Astrocyte (in vitro differentiated cells and primary cell): Measurements from ENCODE around the gene COL27A1. TPM values are rescaled to one million over a fixed set of nuclear protein-coding genes. Genes with fewer than 3 reads are reported as not detected.

ENCODE experiments used
- DNase-seq: peaks from one replicate; pipeline ENCODE4 v3.0.0-alpha.2; 2010; ENCODE audit warnings: low read depth
- FAIRE-seq: peaks from 2 replicates; lab custom pipeline; 2011; peaks lifted over from hg19 to GRCh38; lab: Jason Lieb, UNC
- H2AFZ ChIP-seq: 2 replicates; pipeline ENCODE4 v1.6.0; 2012; ENCODE audit warnings: low read depth, low read length, inconsistent platforms
- H3K27ac ChIP-seq: 2 replicates; pipeline ENCODE4 v1.5.1; 2011; ENCODE audit warnings: low read depth, low read length, inconsistent platforms
- H3K27me3 ChIP-seq: 2 replicates; pipeline ENCODE4 v1.6.0; 2011; ENCODE audit warnings: low read length, inconsistent platforms; ENCODE audit not compliant: insufficient read depth
- H3K36me3 ChIP-seq: 2 replicates; pipeline ENCODE4 v1.5.1; 2011; ENCODE audit warnings: low read length, inconsistent platforms; ENCODE audit not compliant: insufficient read depth
- H3K4me1 ChIP-seq: 2 replicates; pipeline ENCODE4 v1.5.1; 2011; ENCODE audit warnings: low read length, inconsistent platforms; ENCODE audit not compliant: insufficient read depth
- H3K4me2 ChIP-seq: 2 replicates; pipeline ENCODE4 v1.6.0; 2012; ENCODE audit warnings: low read length, inconsistent platforms
- H3K4me3 ChIP-seq: 2 replicates; pipeline ENCODE4 v1.5.1; 2011; ENCODE audit warnings: low read depth, mild to moderate bottlenecking, low read length, inconsistent platforms; ENCODE audit not compliant: insufficient read depth
- H3K79me2 ChIP-seq: 2 replicates; pipeline ENCODE4 v1.6.0; 2012; ENCODE audit warnings: mild to moderate bottlenecking, low read length, inconsistent platforms; ENCODE audit not compliant: insufficient read depth
- H3K9ac ChIP-seq: 2 replicates; pipeline ENCODE4 v1.6.0; 2012; ENCODE audit warnings: mild to moderate bottlenecking, low read length, inconsistent platforms
- H3K9me3 ChIP-seq: 2 replicates; pipeline ENCODE4 v1.5.1; 2012; ENCODE audit warnings: low read depth, mild to moderate bottlenecking, low read length, inconsistent platforms; ENCODE audit not compliant: insufficient read depth
- H4K20me1 ChIP-seq: 2 replicates; pipeline ENCODE4 v1.6.0; 2012; ENCODE audit warnings: low read length, inconsistent platforms; ENCODE audit not compliant: insufficient read depth
- H3K27ac Mint-ChIP-seq: one replicate; pipeline ENCODE4 v1.8.0; 2021; ENCODE audit warnings: mild to moderate bottlenecking, mixed read lengths; ENCODE audit not compliant: unreplicated experiment
- H3K27me3 Mint-ChIP-seq: one replicate; pipeline ENCODE4 v1.8.0; 2021; ENCODE audit warnings: low read depth, mixed read lengths; ENCODE audit not compliant: unreplicated experiment
- H3K36me3 Mint-ChIP-seq: one replicate; pipeline ENCODE4 v1.8.0; 2021; ENCODE audit warnings: low read depth, mixed read lengths; ENCODE audit not compliant: unreplicated experiment
- H3K4me1 Mint-ChIP-seq: one replicate; pipeline ENCODE4 v1.8.0; 2021; ENCODE audit warnings: low read depth, mixed read lengths; ENCODE audit not compliant: unreplicated experiment
- H3K4me3 Mint-ChIP-seq: one replicate; pipeline ENCODE4 v1.8.0; 2021; ENCODE audit warnings: mild to moderate bottlenecking, moderate library complexity, mixed read lengths; ENCODE audit not compliant: unreplicated experiment
- H3K9me3 Mint-ChIP-seq: one replicate; pipeline ENCODE4 v1.8.0; 2021; ENCODE audit warnings: mild to moderate bottlenecking, mixed read lengths; ENCODE audit not compliant: unreplicated experiment
- EZH2 ChIP-seq: IDR thresholded peaks from 2 replicates; pipeline ENCODE4 v1.6.1; 2012; ENCODE audit warnings: mild to moderate bottlenecking, low read length, inconsistent platforms; ENCODE audit not compliant: insufficient read depth
- total RNA-seq: library from RNA; stranded (reverse); gene quantifications from 2 replicates; pipeline ENCODE4 v1.2.1, GENCODE V29; 2021
- TF ChIP-seq, protein P1 (sequence below): IDR thresholded peaks from 2 replicates; pipeline ENCODE4 v1.5.1; 2011; ENCODE audit warnings: low read depth, mild to moderate bottlenecking, inconsistent platforms, low read length, moderate library complexity; ENCODE audit not compliant: insufficient read depth

The COL27A1 gene
- total RNA-seq, 1 donor from 2014 or later: 31.2 TPM

DNA sequence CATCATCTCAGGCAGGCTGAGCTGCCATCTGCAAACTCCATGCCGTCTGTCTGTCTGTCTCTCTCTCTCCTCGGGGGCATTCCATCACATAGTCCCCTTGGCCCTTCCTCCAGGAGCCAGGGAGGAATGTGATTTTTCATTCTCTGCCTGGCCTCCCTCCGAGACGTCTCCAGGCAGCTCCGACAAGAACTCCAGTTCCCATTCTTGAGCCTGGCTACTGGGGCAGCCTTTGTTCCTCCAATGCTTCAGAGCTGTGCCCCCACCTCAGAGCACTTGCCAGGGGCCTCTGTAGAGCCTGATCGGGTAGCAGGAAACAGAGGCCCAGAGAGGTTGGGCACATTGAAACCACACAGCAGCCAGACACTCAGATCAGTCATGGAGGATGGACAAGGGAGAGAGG is 74.0 kb downstream of the COL27A1 start:
- Mint-ChIP-seq H3K27me3 (peaks cover 2% of the 10 kb centered on the region), H3K4me3 (no peak overlapping the region), H3K4me1 (peaks cover 35% of the 10 kb centered on the region), H3K27ac (peak overlapping the region; percentile 58), H3K9me3 (no peaks in the 10 kb centered on the region), H3K36me3 (peaks cover 25% of the 10 kb centered on the region)
- Histone ChIP-seq H3K4me2 (no peak overlapping the region), H3K9ac (no peak overlapping the region), H3K79me2 (no peaks in the 10 kb centered on the region), H3K4me3 (no peak overlapping the region), H3K4me1 (peaks cover 29% of the 10 kb centered on the region), H3K27me3 (no peaks in the 10 kb centered on the region), H3K36me3 (no peaks in the 10 kb centered on the region), H4K20me1 (no peaks in the 10 kb centered on the region), H3K27ac (no peak overlapping the region), H3K9me3 (no peaks in the 10 kb centered on the region), H2AFZ (no peak overlapping the region)
- no peak for TF ChIP-seq EZH2
- TF ChIP-seq, protein P1, sequence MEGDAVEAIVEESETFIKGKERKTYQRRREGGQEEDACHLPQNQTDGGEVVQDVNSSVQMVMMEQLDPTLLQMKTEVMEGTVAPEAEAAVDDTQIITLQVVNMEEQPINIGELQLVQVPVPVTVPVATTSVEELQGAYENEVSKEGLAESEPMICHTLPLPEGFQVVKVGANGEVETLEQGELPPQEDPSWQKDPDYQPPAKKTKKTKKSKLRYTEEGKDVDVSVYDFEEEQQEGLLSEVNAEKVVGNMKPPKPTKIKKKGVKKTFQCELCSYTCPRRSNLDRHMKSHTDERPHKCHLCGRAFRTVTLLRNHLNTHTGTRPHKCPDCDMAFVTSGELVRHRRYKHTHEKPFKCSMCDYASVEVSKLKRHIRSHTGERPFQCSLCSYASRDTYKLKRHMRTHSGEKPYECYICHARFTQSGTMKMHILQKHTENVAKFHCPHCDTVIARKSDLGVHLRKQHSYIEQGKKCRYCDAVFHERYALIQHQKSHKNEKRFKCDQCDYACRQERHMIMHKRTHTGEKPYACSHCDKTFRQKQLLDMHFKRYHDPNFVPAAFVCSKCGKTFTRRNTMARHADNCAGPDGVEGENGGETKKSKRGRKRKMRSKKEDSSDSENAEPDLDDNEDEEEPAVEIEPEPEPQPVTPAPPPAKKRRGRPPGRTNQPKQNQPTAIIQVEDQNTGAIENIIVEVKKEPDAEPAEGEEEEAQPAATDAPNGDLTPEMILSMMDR: no peak
- FAIRE-seq: no peak
- DNase-seq: no peak

DNA sequence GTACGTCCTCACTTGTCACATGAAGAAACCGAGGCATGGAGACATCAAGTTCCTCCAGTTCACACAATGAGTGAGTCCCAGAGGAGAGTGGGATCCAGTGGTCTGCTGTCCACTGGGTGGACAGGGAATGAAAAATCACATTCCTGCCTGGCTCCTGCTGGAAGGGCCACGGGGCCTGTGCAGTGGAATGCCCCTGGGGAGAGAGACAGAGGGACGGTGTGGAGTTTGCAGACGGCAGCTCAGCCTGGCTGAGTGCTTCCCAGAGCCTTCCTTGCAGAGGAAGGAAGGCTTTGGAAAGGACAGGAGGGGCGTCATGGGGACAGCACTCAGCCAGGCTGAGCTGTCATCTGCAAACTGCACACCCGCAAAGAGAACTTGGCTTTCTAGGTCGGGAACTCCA is 74.7 kb downstream of the COL27A1 start:
- no peaks in the 10 kb centered on the region for H4K20me1 ChIP-seq
- Mint-ChIP-seq H3K4me1 (peaks cover 31% of the 10 kb centered on the region), H3K9me3 (no peaks in the 10 kb centered on the region), H3K4me3 (no peak overlapping the region), H3K27ac (no peak overlapping the region), H3K27me3 (peaks cover 2% of the 10 kb centered on the region), H3K36me3 (peaks cover 26% of the 10 kb centered on the region)
- no peak overlapping the region for H3K4me2 ChIP-seq
- H3K4me1 ChIP-seq: peaks cover 22% of the 10 kb centered on the region
- H3K27ac ChIP-seq: no peak overlapping the region
- H2AFZ ChIP-seq: no peak overlapping the region
- no peak overlapping the region for H3K4me3 ChIP-seq
- no peak overlapping the region for H3K9ac ChIP-seq
- TF ChIP-seq EZH2: no peak
- TF ChIP-seq, protein P1: no peak
- no peaks in the 10 kb centered on the region for H3K27me3 ChIP-seq
- FAIRE-seq: no peak
- DNase-seq: no peak
- H3K36me3 ChIP-seq: no peaks in the 10 kb centered on the region
- no peaks in the 10 kb centered on the region for H3K9me3 ChIP-seq
- no peaks in the 10 kb centered on the region for H3K79me2 ChIP-seq

DNA sequence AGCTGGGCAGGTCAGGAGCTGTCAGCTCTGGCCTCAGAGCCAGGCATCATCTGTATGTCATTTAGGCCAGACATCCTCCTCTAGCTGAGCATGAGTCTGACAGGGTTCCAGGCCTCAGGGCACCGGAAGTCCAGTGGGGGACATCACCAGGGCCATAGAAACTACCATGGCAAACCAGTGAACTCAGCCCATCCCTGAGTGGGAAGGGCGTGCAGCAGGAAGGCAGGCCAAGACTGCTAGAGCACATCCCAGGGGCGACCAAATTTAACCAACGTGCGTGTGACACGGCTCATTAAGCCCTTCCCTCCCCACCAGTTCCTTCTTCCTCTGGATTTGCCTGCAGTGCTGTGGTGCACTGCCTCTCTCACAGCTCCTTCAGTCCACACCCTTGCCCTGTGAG is 75.9 kb downstream of the COL27A1 start:
- H3K4me2 ChIP-seq: no peak overlapping the region
- peaks cover 12% of the 10 kb centered on the region for H3K4me1 ChIP-seq
- no peaks in the 10 kb centered on the region for H3K36me3 ChIP-seq
- H4K20me1 ChIP-seq: no peaks in the 10 kb centered on the region
- H3K27me3 Mint-ChIP-seq: peaks cover 8% of the 10 kb centered on the region
- H3K9me3 ChIP-seq: no peaks in the 10 kb centered on the region
- no peaks in the 10 kb centered on the region for H3K9me3 Mint-ChIP-seq
- H3K4me3 Mint-ChIP-seq: peak overlapping the region; percentile 50
- TF ChIP-seq, protein P1: no peak
- no peak for TF ChIP-seq EZH2
- no peak overlapping the region for H3K4me3 ChIP-seq
- no peaks in the 10 kb centered on the region for H3K27me3 ChIP-seq
- H3K4me1 Mint-ChIP-seq: peaks cover 20% of the 10 kb centered on the region
- no peak for FAIRE-seq
- H3K79me2 ChIP-seq: no peaks in the 10 kb centered on the region
- H3K36me3 Mint-ChIP-seq: peaks cover 28% of the 10 kb centered on the region
- no peak overlapping the region for H3K27ac Mint-ChIP-seq
- no peak for DNase-seq
- H2AFZ ChIP-seq: no peak overlapping the region
- H3K9ac ChIP-seq: no peak overlapping the region
- H3K27ac ChIP-seq: no peak overlapping the region
